Caco-2 (cell line): ENCODE results near the gene GPR173. TPM values are rescaled to one million over a fixed set of nuclear protein-coding genes. Genes with fewer than 3 reads are reported as not detected.

Experiments used
- BruUV-seq: library from RNA; stranded (reverse); fragments of 400-500 nt; replicated peaks from 2 replicates; lab custom pipeline; 2021; lab: Mats Ljungman, UMichigan
- CTCF ChIA-PET: fragments of 300-600 bp; sonication (Branson Sonifier 250); formaldehyde crosslinking; loops from one replicate; lab custom pipeline; 2022; ENCODE audit warnings: antibody characterized with exemption; lab: Charles Lee
- POLR2A ChIA-PET: fragments of 300-600 bp; sonication (Branson Sonifier 250); formaldehyde crosslinking; loops from one replicate; lab custom pipeline; 2022; ENCODE audit warnings: antibody characterized with exemption; lab: Charles Lee
- DNase-seq, 2 experiments: peaks; one replicate each; pipeline versions ENCODE4 v3.0.0 to v3.0.0-alpha.2; 2020 to 2022
- H3K27me3 ChIP-seq: replicated peaks from 2 replicates; pipeline ENCODE4 v1.6.0; 2011; ENCODE audit warnings: low read length; ENCODE audit not compliant: control insufficient read depth, insufficient read depth
- H3K36me3 ChIP-seq: 2 replicates; pipeline ENCODE4 v1.5.1; 2011; ENCODE audit warnings: low read length; ENCODE audit not compliant: control insufficient read depth, insufficient read depth
- H3K4me1 ChIP-seq: fragments of 250-450 bp; sonication (Bioruptor Pico); 2 replicates; pipeline ENCODE4 v1.5.1; 2020; ENCODE audit warnings: mild to moderate bottlenecking
- H3K4me3 ChIP-seq: 2 replicates; pipeline ENCODE4 v1.5.1; 2011; ENCODE audit warnings: low read depth, mild to moderate bottlenecking, control low read depth, low read length
- H3K9me3 ChIP-seq: fragments of 250-450 bp; sonication (Bioruptor Pico); 2 replicates; pipeline ENCODE4 v1.5.1; 2020; ENCODE audit warnings: mild to moderate bottlenecking, moderate library complexity
- H3K27ac Mint-ChIP-seq: one replicate; pipeline ENCODE4 v1.8.0; 2022; ENCODE audit warnings: mixed read lengths; ENCODE audit not compliant: unreplicated experiment
- H3K27me3 Mint-ChIP-seq: one replicate; pipeline ENCODE4 v1.8.0; 2022; ENCODE audit warnings: mixed read lengths; ENCODE audit not compliant: insufficient read depth, unreplicated experiment
- H3K36me3 Mint-ChIP-seq: one replicate; pipeline ENCODE4 v1.8.0; 2022; ENCODE audit warnings: mild to moderate bottlenecking, mixed read lengths; ENCODE audit not compliant: insufficient read depth, unreplicated experiment
- H3K4me1 Mint-ChIP-seq: one replicate; pipeline ENCODE4 v1.8.0; 2022; ENCODE audit warnings: low read depth, mixed read lengths; ENCODE audit not compliant: unreplicated experiment
- H3K4me3 Mint-ChIP-seq: one replicate; pipeline ENCODE4 v1.8.0; 2022; ENCODE audit warnings: mild to moderate bottlenecking, moderate library complexity, mixed read lengths; ENCODE audit not compliant: unreplicated experiment
- H3K9me3 Mint-ChIP-seq: one replicate; pipeline ENCODE4 v1.8.0; 2022; ENCODE audit warnings: mixed read lengths; ENCODE audit not compliant: unreplicated experiment
- CTCF ChIP-seq, 2 experiments: fragments of 200-600 bp in 1 of 2; IDR thresholded peaks; 1 replicate in 1 of 2; 2 replicates in 1 of 2; pipeline versions ENCODE4 v1.5.1 to v1.8.0; 2011 to 2022; ENCODE audit warnings: antibody characterized with exemption in 1 of 2, control low read depth in 1 of 2, inconsistent platforms in 1 of 2, low read depth in 1 of 2, low read length in 1 of 2, mild to moderate bottlenecking in 1 of 2, moderate library complexity in 1 of 2; ENCODE audit not compliant: insufficient read depth in 1 of 2, severe bottlenecking in 1 of 2, unreplicated experiment in 1 of 2
- intact Hi-C: fragments of 100-400 bp; cut with micrococcal nuclease; formaldehyde crosslinking; loops from one replicate; pipeline ENCODE4 v1.10.0; 2022; ENCODE audit not compliant: unreplicated experiment
- total RNA-seq: library from RNA; stranded (reverse); gene quantifications from 2 replicates; pipeline ENCODE4 v1.2.3, GENCODE V29; 2022

The GPR173 gene
- total RNA-seq, 1 experiment from 2014 or later, result 0.18 TPM

- BruUV-seq, result TSS peak; percentile 70
Measured at GRCh38 chrX:53094582-53094905, 46.0 kb downstream of the GPR173 start.

GRCh38 chrX:53095796-53096195 lies 47.2 kb downstream of the GPR173 start:
- no peak for TF ChIP-seq CTCF (IDR thresholded peaks at IDR 0.05; ENCODE audit: insufficient read depth in 1 of 2, low read depth in 1 of 2, low read length in 1 of 2, severe bottlenecking in 1 of 2, unreplicated experiment in 1 of 2)
- POLR2A ChIA-PET, result no interaction called here
- Mint-ChIP-seq H3K4me3 (peak overlapping the region; percentile 55), H3K4me1 (peaks cover 6% of the 10 kb centered on the region), H3K36me3 (peaks cover 6% of the 10 kb centered on the region), H3K27me3 (no peaks in the 10 kb centered on the region), H3K27ac (no peak overlapping the region), H3K9me3 (no peaks in the 10 kb centered on the region)
- no peaks in the 10 kb centered on the region for H3K4me1 ChIP-seq
- no peak overlapping the region for H3K4me3 ChIP-seq
- no peaks in the 10 kb centered on the region for H3K27me3 ChIP-seq
- H3K9me3 ChIP-seq, result no peaks in the 10 kb centered on the region
- BruUV-seq, result no TSS peak
- intact Hi-C loops, result loop anchor here (10.0 kb wide), 1 partner anchor 129 kb away; the partner anchor contains the start of gene KDM5C
- CTCF ChIA-PET, result no interaction called here
- no peak for DNase-seq
- no peaks in the 10 kb centered on the region for H3K36me3 ChIP-seq

More at GRCh38 chrX:53094582-53094905, 46.0 kb downstream of the GPR173 start:
- POLR2A ChIA-PET, result no interaction called here
- TF ChIP-seq CTCF (IDR thresholded peaks at IDR 0.05; ENCODE audit: insufficient read depth in 1 of 2, low read depth in 1 of 2, low read length in 1 of 2, severe bottlenecking in 1 of 2, unreplicated experiment in 1 of 2), result no peak
- Mint-ChIP-seq H3K27me3 (no peaks in the 10 kb centered on the region), H3K9me3 (no peaks in the 10 kb centered on the region), H3K36me3 (peaks cover 6% of the 10 kb centered on the region), H3K4me3 (peak overlapping the region; percentile 87), H3K4me1 (peaks cover 6% of the 10 kb centered on the region), H3K27ac (peak overlapping the region; percentile 82)
- no peaks in the 10 kb centered on the region for H3K27me3 ChIP-seq
- H3K4me3 ChIP-seq, result peak overlapping the region; percentile 76
- CTCF ChIA-PET, result no interaction called here
- H3K4me1 ChIP-seq, result no peaks in the 10 kb centered on the region
- intact Hi-C loops, result loop anchor here (5.0 to 10.0 kb wide), 2 partner anchors 97 to 130 kb away; partner anchors contain the start of gene KDM5C
- no peaks in the 10 kb centered on the region for H3K9me3 ChIP-seq
- no peak for DNase-seq
- no peaks in the 10 kb centered on the region for H3K36me3 ChIP-seq

GRCh38 chrX:53114864-53115549 lies 66.4 kb downstream of the GPR173 start:
- H3K4me3 ChIP-seq, result no peak overlapping the region
- Mint-ChIP-seq H3K4me3 (no peak overlapping the region), H3K27me3 (no peaks in the 10 kb centered on the region), H3K9me3 (no peaks in the 10 kb centered on the region), H3K36me3 (peaks cover 12% of the 10 kb centered on the region), H3K27ac (no peak overlapping the region), H3K4me1 (no peaks in the 10 kb centered on the region)
- DNase-seq, result no peak
- POLR2A ChIA-PET, result no interaction called here
- H3K27me3 ChIP-seq, result no peaks in the 10 kb centered on the region
- no peak for TF ChIP-seq CTCF (IDR thresholded peaks at IDR 0.05; ENCODE audit: insufficient read depth in 1 of 2, low read depth in 1 of 2, low read length in 1 of 2, severe bottlenecking in 1 of 2, unreplicated experiment in 1 of 2)
- no peaks in the 10 kb centered on the region for H3K36me3 ChIP-seq
- no TSS peak for BruUV-seq
- intact Hi-C loops, result no loop called here
- no peaks in the 10 kb centered on the region for H3K9me3 ChIP-seq
- H3K4me1 ChIP-seq, result no peaks in the 10 kb centered on the region
- CTCF ChIA-PET, result no interaction called here
